GM18498 (cell line): Measurements from ENCODE around the gene RNF224.
A peak's percentile ranks its signal among the peaks of the same experiment; 100 is the strongest.

Source experiments
- ATAC-seq: cut with Tn5 transposase; IDR thresholded peaks from one replicate; pipeline ENCODE4 v1.9.1; 2021; ENCODE audit warnings: mild to moderate bottlenecking, moderate library complexity; ENCODE audit not compliant: unreplicated experiment

Gene RNF224

GRCh38 chr9:137213160-137214060 is 13.9 kb upstream of the RNF224 start:
- ATAC-seq: no peak

GRCh38 chr9:137214620-137215019 is 12.7 kb upstream of the RNF224 start:
- no peak for ATAC-seq

DNA sequence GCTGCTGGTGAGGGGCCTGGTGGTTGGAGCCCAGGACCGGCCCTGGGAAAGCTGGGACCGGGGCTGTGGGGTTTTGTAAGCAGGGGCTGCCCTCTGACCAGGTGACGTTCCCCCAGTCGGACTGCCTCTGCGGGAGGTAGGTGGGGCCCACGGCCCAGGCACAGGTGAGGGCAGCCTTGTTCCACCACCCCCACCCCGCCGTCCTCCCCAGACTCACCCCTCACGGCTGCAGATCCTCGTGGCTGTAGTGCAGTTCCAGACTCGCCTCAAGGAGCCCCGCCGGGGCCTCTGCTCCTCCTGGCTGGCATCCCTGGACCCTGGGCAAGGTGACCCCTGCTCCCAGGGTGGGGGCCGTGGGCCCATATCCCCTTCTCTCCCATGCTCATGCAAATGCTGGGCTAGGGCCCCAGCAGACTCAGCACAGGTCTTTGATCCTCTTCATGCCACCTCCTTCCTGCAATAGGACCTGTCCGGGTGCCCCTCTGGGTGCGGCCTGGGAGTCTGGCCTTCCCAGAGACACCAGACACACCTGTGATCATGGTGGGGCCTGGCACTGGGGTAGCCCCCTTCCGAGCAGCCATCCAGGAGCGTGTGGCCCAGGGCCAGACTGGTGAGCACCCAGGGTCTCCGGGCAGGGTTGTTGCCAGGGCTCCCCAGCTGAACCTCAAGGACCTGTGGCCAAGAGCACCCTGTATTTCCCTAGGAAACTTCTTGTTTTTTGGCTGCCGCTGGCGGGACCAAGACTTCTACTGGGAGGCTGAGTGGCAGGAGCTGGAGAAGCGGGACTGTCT is 11.9 kb upstream of the RNF224 start:
- no peak for ATAC-seq

- ATAC-seq: no peak
Measured at GRCh38 chr9:137216188-137216965, 10.9 kb upstream of the RNF224 start.

- ATAC-seq: no peak
Measured at GRCh38 chr9:137217276-137218211, 9.8 kb upstream of the RNF224 start.

GRCh38 chr9:137218212-137218753 is 9.0 kb upstream of the RNF224 start:
- ATAC-seq: no peak

- ATAC-seq: no peak
Measured at GRCh38 chr9:137218754-137219271, 8.5 kb upstream of the RNF224 start.

DNA sequence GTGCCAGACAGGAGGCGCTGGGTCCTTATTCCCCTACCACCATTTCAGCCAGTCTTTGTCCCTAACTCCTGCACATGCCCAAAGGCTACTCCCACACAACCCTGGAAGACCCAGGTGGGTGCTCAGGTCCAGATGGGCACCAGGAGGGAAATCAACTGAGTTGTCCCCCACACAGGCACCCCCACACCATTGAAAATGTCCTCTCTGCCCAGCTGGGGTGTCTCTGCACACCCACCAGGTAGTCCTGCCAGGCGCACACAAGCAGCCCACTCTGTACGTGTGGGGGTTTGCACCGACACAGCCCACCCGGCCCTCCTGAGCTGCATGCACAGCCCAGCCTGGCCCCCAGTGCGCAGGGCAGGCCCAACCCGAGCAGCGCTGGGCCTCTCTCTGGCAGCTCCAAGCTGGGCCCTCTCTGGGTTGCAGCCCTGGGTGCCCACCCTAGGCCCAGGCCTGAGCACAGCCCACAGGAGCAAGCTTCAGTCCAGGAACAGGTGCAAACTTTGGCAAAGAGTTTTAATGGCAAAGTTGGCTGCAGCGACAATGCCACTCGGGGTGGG is 7.5 kb upstream of the RNF224 start:
- ATAC-seq: no peak

DNA sequence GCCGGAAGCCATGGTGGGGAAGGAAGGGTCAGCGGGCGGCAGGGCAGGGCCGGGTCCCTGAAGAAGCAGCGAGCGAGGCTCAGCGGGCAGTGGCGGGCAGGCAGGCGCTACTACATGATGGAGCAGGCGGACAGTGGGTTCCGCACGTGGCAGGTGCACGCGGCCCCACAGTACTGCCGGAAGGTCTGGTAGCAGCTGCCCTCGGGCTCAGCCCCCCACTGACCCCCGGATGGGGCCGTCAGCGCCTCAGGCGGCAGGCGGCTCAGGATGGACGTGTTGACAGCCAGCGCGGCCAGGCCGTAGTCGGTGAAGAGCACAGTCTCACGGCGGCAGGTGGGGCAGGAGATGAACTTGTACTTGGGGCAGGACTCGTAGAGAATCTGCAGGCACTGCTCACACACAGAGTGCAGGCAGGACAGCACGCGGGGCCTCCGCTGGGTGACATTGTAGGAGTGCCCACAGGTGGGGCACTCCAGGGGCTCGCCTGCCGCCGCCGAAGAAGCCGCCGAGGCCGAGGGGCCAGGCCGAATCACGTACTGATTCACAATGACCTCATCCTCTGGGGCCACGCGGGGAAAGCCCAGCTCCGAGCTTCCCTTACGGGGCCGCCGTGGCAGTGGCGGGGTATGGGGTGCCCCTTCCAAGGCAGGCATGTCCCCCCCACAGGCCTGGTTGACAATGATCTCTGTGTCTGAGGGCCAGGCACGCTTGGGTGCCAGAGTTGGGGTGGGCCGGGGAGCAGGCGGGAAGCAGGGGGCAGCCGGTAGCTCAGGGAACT is 6.8 kb upstream of the RNF224 start:
- no peak for ATAC-seq

DNA sequence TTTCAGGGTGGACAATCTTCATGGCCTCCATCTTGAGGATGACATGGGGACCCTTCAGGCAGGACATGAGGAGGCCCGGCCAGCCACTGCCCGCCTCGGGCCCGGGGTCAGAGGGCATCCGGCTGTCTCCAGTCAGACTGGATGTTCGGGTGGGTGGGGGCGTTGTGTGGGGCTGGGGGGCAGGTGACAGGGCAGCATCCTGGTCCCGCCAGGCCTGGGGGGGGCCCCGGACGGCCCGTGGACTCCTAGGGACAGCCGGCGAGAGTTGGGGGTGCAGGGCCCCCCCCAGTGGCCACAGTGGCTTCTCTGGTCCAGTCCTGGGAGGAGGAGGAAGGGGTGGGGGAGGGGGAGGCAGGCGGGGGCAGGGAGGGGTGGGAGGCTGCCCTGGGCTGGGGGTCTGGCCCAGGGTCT is 6.2 kb upstream of the RNF224 start:
- ATAC-seq: no peak

DNA sequence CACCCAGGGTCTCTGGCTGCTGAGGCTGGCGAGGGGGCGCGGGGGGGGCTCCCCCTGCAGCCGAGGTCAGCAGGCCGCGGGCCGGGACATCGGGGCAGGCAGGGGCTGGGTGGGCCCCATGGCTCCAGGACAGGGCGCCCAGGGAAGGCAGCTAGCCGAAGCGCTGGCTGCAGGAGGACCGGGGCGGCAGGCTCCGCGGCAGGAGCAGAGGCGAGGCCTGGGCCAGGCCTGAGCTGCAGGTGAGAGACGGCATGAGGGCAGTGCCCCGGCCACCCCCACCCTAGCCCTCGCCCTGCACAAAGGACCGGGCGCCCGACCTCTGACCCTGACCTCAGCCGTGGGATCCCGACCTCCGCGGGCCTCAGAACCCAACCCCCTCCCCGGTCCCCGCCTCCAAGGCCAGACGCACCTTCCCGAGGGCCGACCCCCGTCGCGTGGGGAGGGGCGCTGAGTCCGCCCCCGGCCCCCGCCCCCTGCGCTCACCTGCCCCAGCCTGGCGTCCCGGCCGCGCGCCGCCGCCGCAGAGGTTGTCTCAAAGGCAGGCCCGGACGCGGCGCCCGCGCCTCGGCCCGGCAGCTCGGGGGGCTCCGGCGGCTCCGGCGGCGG is 5.7 kb upstream of the RNF224 start:
- ATAC-seq: no peak

DNA sequence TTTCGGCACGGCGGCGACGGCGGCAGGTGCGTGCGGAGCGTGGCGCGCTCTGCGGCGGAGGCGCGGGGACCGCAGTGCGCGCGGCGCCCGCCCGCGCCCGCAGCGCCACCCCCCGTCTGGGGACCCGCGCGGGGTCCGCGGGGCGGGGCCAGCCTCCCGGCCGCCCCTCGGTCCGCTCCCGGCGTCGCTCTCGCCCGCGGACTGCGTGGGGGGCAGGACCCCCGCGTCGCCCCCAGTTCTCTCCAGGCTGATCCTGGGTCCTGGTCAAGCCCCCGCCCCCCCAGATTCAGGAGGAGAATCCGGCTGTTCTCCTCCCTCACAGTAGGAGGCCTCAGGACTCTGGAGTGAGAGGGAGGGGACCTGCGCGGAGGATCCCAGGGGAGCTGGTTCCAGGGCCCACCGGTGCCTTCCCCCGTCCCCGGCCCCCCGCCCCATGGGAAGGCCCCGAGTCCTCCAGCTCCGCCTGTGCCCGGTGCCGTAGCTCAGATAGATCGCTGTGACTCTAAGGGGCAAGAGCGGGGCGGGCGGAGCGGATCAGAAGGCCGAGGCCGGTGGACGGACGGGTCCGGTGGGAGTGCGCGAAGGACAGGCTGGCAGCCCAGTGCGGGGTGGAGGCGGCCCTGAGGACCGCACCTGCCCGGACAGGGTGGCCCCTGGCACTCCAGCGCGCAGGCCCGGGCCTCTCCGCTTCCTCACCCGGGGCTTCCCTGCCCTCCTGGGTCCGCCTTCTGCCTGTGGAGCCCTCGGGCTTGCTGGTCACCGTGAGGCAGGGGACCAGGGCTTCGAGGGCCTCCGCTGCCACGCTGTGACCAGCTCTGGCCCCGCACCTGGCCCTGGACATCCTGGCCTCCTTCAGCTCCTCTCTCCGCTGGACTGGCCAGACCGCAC is 4.9 kb upstream of the RNF224 start, which contains the start of gene RNF208:
TSS of gene RNF208 (minus strand) at position 51 of the 888 bp plus-strand sequence. CDS start 1,028 bp downstream, outside the sequence.
- ATAC-seq: no peak

DNA sequence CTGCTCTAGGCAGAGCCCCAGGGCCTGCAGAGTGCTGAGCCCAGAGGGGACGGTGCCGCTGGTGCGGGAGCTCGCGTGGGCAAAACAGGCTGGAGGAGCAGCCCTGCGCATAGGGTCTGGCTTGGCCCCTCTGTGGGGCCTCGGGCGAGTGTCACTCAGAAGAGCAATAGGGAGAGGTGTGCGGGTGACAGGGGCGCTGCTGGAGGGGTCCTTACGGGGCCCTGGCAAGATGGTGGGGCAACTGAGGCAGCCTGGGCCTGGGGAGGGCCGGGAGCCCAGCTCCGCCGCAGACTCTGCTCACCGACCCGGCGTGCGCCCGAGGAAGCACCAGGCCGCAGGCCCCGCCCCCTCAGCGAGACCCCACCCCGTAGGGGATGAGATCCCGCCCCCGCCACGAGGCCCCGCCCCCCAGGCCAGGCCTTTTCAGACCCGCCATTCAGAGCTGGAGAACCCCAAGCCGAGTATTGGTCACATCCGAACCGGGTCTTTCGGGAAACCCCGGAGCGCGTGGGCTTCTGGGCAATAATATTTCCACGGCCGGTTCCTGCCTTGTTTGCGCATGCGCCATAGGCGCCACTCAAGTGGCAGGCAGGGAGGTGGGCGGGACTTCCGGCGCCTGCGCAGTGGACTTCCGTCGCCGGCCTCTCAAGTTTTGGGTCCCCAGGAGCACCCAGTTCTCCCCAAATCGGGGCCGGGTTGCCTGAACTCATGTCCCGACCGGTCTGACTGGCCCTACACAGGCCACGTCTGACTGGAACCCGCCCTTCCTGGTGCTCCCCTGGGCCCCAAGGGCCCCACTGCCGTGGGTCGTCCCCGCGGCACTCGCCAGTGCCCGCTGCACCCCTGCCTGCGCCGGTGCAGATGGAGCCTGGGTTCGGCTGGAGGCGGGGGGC is 4.0 kb upstream of the RNF224 start:
- peak; percentile 79 for ATAC-seq

DNA sequence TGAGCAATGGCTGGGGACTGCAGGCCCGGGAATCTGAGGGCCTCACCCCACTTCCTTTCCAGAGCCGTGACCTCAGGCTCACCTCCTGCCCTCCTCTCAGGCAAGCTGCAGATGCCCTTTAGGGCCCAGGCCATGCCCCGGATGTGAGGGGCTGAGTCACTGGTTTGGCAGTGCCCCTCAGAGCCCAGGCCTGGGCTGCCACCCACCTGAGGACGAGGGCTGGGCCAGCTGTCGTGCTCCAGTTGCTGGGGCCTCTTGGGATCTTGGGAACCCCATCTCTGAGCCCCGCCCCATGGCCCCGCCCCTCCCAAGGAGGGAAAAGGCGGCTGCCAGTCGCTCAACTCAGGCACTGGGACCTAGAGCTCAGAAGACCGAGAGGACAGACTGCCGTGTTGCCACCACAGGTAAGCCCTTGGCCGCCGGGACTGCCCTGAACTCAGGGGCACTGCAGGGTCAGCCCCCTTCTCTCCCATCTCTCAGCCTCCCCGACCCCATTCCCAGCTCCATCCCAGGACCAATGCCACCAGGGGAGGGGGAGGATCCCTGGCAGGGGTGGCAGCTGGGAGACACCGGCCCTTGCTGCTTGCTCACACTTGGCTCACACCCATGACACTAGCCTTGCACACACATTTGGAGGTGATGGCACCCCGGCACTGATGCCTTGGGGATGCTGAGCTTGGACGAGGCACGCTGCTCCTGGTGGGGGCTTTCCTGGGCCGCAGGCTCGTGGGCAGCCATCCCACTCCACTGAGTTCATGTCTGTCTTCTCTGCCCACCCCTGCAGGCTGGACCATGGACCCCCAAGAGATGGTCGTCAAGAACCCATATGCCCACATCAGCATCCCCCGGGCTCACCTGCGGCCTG is 2.2 kb upstream of the RNF224 start, which contains the start of gene CYSRT1:
TSS of gene CYSRT1 (plus strand) at position 345 of the 865 bp plus-strand sequence. CDS start at position 793, 448 bp downstream.
- no peak for ATAC-seq
